Endodermal cell (in vitro differentiated cells): Measurements from ENCODE around the gene GLG1. TPM values are rescaled to one million over a fixed set of nuclear protein-coding genes. Genes with fewer than 3 reads are reported as not detected.
"Not testable (repeated sequence)": the region's sequence is repeated elsewhere in the genome, so short reads cannot be mapped to it uniquely, and the experiment has no call there.

ENCODE experiments used
- DNase-seq: peaks from one replicate; pipeline ENCODE4 v3.0.0-alpha.2; 2017
- H3K27ac ChIP-seq: 2 replicates; pipeline ENCODE4 v1.5.1; 2013; ENCODE audit warnings: mild to moderate bottlenecking, low read depth, low read length, moderate library complexity
- H3K27me3 ChIP-seq: 2 replicates; pipeline ENCODE4 v1.6.1; 2013; ENCODE audit warnings: mild to moderate bottlenecking, low read length, moderate library complexity; ENCODE audit not compliant: insufficient read depth, control insufficient read depth, poor library complexity, severe bottlenecking
- H3K36me3 ChIP-seq: 2 replicates; pipeline ENCODE4 v1.7.0; 2013; ENCODE audit warnings: mild to moderate bottlenecking, low read length, moderate library complexity; ENCODE audit not compliant: control insufficient read depth, insufficient read depth
- H3K4me1 ChIP-seq: one replicate; pipeline ENCODE4 v1.7.0; 2013; ENCODE audit warnings: low read length; ENCODE audit not compliant: control insufficient read depth, insufficient read depth
- H3K4me3 ChIP-seq: 2 replicates; pipeline ENCODE4 v1.5.1; 2013; ENCODE audit warnings: mild to moderate bottlenecking, low read length, moderate library complexity
- H3K9ac ChIP-seq: 2 replicates; pipeline ENCODE4 v1.6.1; 2013; ENCODE audit warnings: mild to moderate bottlenecking, low read length, moderate library complexity; ENCODE audit not compliant: poor library complexity, severe bottlenecking; ENCODE audit errors: extremely low read depth
- H3K9me3 ChIP-seq: 2 replicates; pipeline ENCODE4 v1.6.1; 2013; ENCODE audit warnings: mild to moderate bottlenecking, low read length, moderate library complexity; ENCODE audit not compliant: control insufficient read depth
- H3K27ac Mint-ChIP-seq: 2 replicates; pipeline ENCODE4 v1.8.0; 2020; ENCODE audit warnings: mixed read lengths
- H3K27me3 Mint-ChIP-seq: 2 replicates; pipeline ENCODE4 v1.8.0; 2021; ENCODE audit warnings: mild to moderate bottlenecking, mixed read lengths; ENCODE audit not compliant: insufficient read depth
- H3K36me3 Mint-ChIP-seq: 2 replicates; pipeline ENCODE4 v1.8.0; 2020; ENCODE audit warnings: low read depth, mixed read lengths
- H3K4me1 Mint-ChIP-seq: 2 replicates; pipeline ENCODE4 v1.8.0; 2020; ENCODE audit warnings: mixed read lengths
- H3K4me3 Mint-ChIP-seq: 2 replicates; pipeline ENCODE4 v1.8.0; 2020; ENCODE audit warnings: mild to moderate bottlenecking, moderate library complexity, mixed read lengths
- H3K9me3 Mint-ChIP-seq: 2 replicates; pipeline ENCODE4 v1.8.0; 2020; ENCODE audit warnings: mild to moderate bottlenecking, mixed read lengths
- CTCF ChIP-seq: fragments of 200-600 bp; sonication (generic); conservative IDR thresholded peaks from 2 replicates; pipeline ENCODE4 v1.5.0; 2021; ENCODE audit warnings: antibody characterized with exemption, mild to moderate bottlenecking
- WGBS, 2 experiments: methylation state at CpG; one replicate each; pipeline versions ENCODE4 v1.1.5 to v1.1.7; 2013; ENCODE audit warnings: missing lambda C conversion rate in 2 of 2, mixed read lengths in 1 of 2; ENCODE audit not compliant: insufficient coverage in 1 of 2, insufficient read length in 1 of 2; 5-methylcytosine and 5-hydroxymethylcytosine counted together
- total RNA-seq, 2 donors: library from RNA; stranded (reverse); fragmentation: NEBNext Ultra II Directional in 1 of 2; extraction: Animal tissue kit (Norgen Biotek cat#: 25700) in 1 of 2; gene quantifications; 2 replicates in 1 of 2; 3 replicates in 1 of 2; pipeline ENCODE4 v1.2.1, GENCODE V29; 2021

Gene GLG1
- total RNA-seq, 2 donors from 2014 or later = 120 to 136 TPM

GRCh38 chr16:74430036-74430712 lies 176.7 kb downstream of the GLG1 start:
- DNase-seq = peak; percentile 74
- WGBS, 2 experiments = 39 to 45% methylated on average over 11 to 13 of the region's 13 CpGs
- H3K9me3 ChIP-seq, H3K27ac Mint-ChIP-seq, H3K27ac ChIP-seq, H3K36me3 ChIP-seq, H3K4me1 Mint-ChIP-seq, H3K4me1 ChIP-seq, H3K36me3 Mint-ChIP-seq, H3K4me3 ChIP-seq, H3K27me3 ChIP-seq, H3K27me3 Mint-ChIP-seq, H3K9me3 Mint-ChIP-seq, H3K4me3 Mint-ChIP-seq, H3K9ac ChIP-seq: not testable (repeated sequence)
- peak; percentile 87 for TF ChIP-seq CTCF

GRCh38 chr16:74428493-74428892 lies 178.4 kb downstream of the GLG1 start:
- H3K9me3 Mint-ChIP-seq, H3K9ac ChIP-seq, H3K9me3 ChIP-seq, H3K27ac ChIP-seq, H3K4me3 Mint-ChIP-seq, H3K27me3 ChIP-seq, H3K27me3 Mint-ChIP-seq, H3K4me1 Mint-ChIP-seq, H3K36me3 Mint-ChIP-seq, DNase-seq, H3K36me3 ChIP-seq, H3K27ac Mint-ChIP-seq, H3K4me3 ChIP-seq, H3K4me1 ChIP-seq: not testable (repeated sequence)
- WGBS, 2 experiments = no CpG with 5 or more reads among the region's 8 CpGs

- H3K27ac ChIP-seq, H3K36me3 ChIP-seq, DNase-seq, H3K27me3 ChIP-seq, H3K27ac Mint-ChIP-seq, H3K4me1 ChIP-seq, H3K27me3 Mint-ChIP-seq, H3K9me3 Mint-ChIP-seq, H3K4me3 Mint-ChIP-seq, H3K4me3 ChIP-seq, H3K36me3 Mint-ChIP-seq, H3K9me3 ChIP-seq, H3K4me1 Mint-ChIP-seq, H3K9ac ChIP-seq: not testable (repeated sequence)
- WGBS, 2 experiments = 86% methylated on average over 5 of the region's 6 CpGs; no CpG with 5 or more reads in 1 of the 2 experiments
Measured at GRCh38 chr16:74425751-74426150, 181.2 kb downstream of the GLG1 start.

GRCh38 chr16:74423721-74424120 lies 183.2 kb downstream of the GLG1 start:
- not testable (repeated sequence) for H3K9me3 ChIP-seq, H3K27me3 ChIP-seq, H3K27ac ChIP-seq, H3K4me3 Mint-ChIP-seq, H3K36me3 ChIP-seq, H3K9me3 Mint-ChIP-seq, H3K27ac Mint-ChIP-seq, H3K9ac ChIP-seq, H3K4me3 ChIP-seq, H3K4me1 ChIP-seq, H3K4me1 Mint-ChIP-seq, H3K27me3 Mint-ChIP-seq, H3K36me3 Mint-ChIP-seq, DNase-seq
- WGBS, 2 experiments = 73 to 78% methylated on average over 1 to 4 of the region's 4 CpGs

- WGBS, 2 experiments = 97 to 100% methylated on average over 2 to 5 of the region's 17 CpGs
- H3K9me3 Mint-ChIP-seq, H3K36me3 Mint-ChIP-seq: not testable (repeated sequence)
Measured at GRCh38 chr16:74422086-74422485, 184.8 kb downstream of the GLG1 start.

GRCh38 chr16:74421482-74421785 lies 185.5 kb downstream of the GLG1 start:
- not testable (repeated sequence) for H3K27ac Mint-ChIP-seq, H3K4me1 ChIP-seq, H3K9me3 Mint-ChIP-seq, H3K27me3 Mint-ChIP-seq, H3K9me3 ChIP-seq, H3K4me3 Mint-ChIP-seq, H3K27me3 ChIP-seq, H3K4me1 Mint-ChIP-seq, DNase-seq, H3K36me3 ChIP-seq, H3K4me3 ChIP-seq, H3K9ac ChIP-seq, H3K36me3 Mint-ChIP-seq
- peak overlapping the region; percentile 77 for H3K27ac ChIP-seq
- 80% methylated on average over 2 of the region's 16 CpGs; no CpG with 5 or more reads in 1 of the 2 experiments for WGBS, 2 experiments

More at GRCh38 chr16:74422086-74422485, 184.8 kb downstream of the GLG1 start:
- not testable (repeated sequence) for H3K27me3 ChIP-seq, H3K4me1 Mint-ChIP-seq, H3K27ac Mint-ChIP-seq, H3K4me1 ChIP-seq, H3K36me3 ChIP-seq, H3K27me3 Mint-ChIP-seq, H3K9ac ChIP-seq, H3K4me3 Mint-ChIP-seq, H3K27ac ChIP-seq, H3K9me3 ChIP-seq, H3K4me3 ChIP-seq, DNase-seq
